Dermis blood vessel endothelial cell (primary cell): ENCODE data around the gene MYO1E. TPM values are rescaled to one million over a fixed set of nuclear protein-coding genes. Genes with fewer than 3 reads are reported as not detected.

ENCODE experiments used
- DNase-seq: peaks from one replicate; pipeline ENCODE4 v3.0.0; 2010
- total RNA-seq: library from RNA; depleted of rRNA; stranded (reverse); fragments of >200 nt; gene quantifications from 2 replicates; pipeline ENCODE4 v1.2.3, GENCODE V29; 2014

MYO1E gene
- total RNA-seq, 1 donor from 2014 or later = 226 TPM

GRCh38 chr15:59223736-59224135, 148.9 kb downstream of the MYO1E start:
- DNase-seq = no peak

GRCh38 chr15:59222906-59223550, 149.6 kb downstream of the MYO1E start:
- no peak for DNase-seq

GRCh38 chr15:59221511-59222505, 150.9 kb downstream of the MYO1E start:
- DNase-seq = no peak

GRCh38 chr15:59218710-59219109, 154.0 kb downstream of the MYO1E start:
- DNase-seq = peak; percentile 31

GRCh38 chr15:59217876-59218498, 154.7 kb downstream of the MYO1E start:
- peak; percentile 93 for DNase-seq

GRCh38 chr15:59216911-59217310, 155.8 kb downstream of the MYO1E start:
- DNase-seq = no peak

- DNase-seq = no peak
Observed at GRCh38 chr15:59210186-59210585, 162.5 kb downstream of the MYO1E start.

- DNase-seq = no peak
Observed at GRCh38 chr15:59208613-59209249, 163.9 kb downstream of the MYO1E start.

- DNase-seq = no peak
Observed at GRCh38 chr15:59206623-59207183, 166.0 kb downstream of the MYO1E start, which contains the start of gene LDHAL6B. LDHAL6B (plus strand) TSS chr15:59206843; CDS start chr15:59206941, 98 bp downstream.

GRCh38 chr15:59205839-59206622, 166.6 kb downstream of the MYO1E start:
- no peak for DNase-seq

GRCh38 chr15:59203657-59204056, 169.0 kb downstream of the MYO1E start:
- DNase-seq = no peak

- DNase-seq = no peak
Observed at GRCh38 chr15:59203008-59203407, 169.7 kb downstream of the MYO1E start.

GRCh38 chr15:59200560-59200959, 172.1 kb downstream of the MYO1E start:
- DNase-seq = no peak

- peak; percentile 63 for DNase-seq
Observed at GRCh38 chr15:59199626-59200465, 172.8 kb downstream of the MYO1E start.

- no peak for DNase-seq
Observed at GRCh38 chr15:59197454-59197853, 175.2 kb downstream of the MYO1E start.

GRCh38 chr15:59196416-59196815, 176.3 kb downstream of the MYO1E start:
- DNase-seq = no peak

- no peak for DNase-seq
Observed at GRCh38 chr15:59194639-59195325, 177.9 kb downstream of the MYO1E start.

- DNase-seq = peak; percentile 70
Observed at GRCh38 chr15:59191855-59192237, 180.8 kb downstream of the MYO1E start.

- DNase-seq = no peak
Observed at GRCh38 chr15:59190291-59190690, 182.4 kb downstream of the MYO1E start.

- no peak for DNase-seq
Observed at GRCh38 chr15:59189241-59189640, 183.4 kb downstream of the MYO1E start.
